C4-2B (cell line): ENCODE data around the gene ANTKMT.

Source experiments
- H3K27ac ChIP-seq: fragments of 450-650 bp; 2 replicates; pipeline ENCODE4 v1.5.1; 2017
- ZFX ChIP-seq: fragments of 450-650 bp; IDR thresholded peaks from 2 replicates; pipeline ENCODE4 v1.6.1; 2017
- TF ChIP-seq, protein P1 (sequence below): fragments of 450-650 bp; conservative IDR thresholded peaks from 2 replicates; pipeline ENCODE4 v1.5.1; 2017; ENCODE audit warnings: mild to moderate bottlenecking

The ANTKMT gene

DNA sequence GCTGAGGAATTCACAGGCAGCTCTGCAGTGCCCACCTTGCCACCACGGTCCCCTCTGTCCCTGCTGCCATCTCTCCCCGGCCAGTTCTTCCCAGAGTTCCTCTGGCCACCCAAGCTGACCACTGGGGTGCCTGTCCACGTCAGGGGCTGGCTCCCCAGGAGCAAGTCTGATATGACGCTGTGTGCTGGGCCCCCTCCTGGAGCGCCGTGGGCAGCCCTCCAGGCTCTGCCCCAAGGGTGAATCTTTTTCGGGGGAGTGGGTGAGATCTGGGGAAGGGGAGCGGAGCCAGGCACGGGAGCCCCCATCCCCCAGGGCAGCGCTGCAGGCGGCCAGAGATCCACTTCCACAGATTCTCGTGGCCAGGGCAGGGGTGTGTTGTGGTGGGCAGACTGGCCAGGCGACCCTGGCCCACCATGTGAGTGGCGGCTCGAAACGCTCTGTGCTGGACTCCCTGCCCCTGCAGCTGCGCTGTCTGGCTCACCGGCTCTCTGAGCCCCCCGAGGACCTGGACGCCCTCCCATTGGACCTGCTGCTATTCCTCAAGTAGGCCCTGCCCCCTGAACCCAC lies 43.3 kb downstream of the ANTKMT start:
- no peak for TF ChIP-seq ZFX
- H3K27ac ChIP-seq = no peak overlapping the region

DNA sequence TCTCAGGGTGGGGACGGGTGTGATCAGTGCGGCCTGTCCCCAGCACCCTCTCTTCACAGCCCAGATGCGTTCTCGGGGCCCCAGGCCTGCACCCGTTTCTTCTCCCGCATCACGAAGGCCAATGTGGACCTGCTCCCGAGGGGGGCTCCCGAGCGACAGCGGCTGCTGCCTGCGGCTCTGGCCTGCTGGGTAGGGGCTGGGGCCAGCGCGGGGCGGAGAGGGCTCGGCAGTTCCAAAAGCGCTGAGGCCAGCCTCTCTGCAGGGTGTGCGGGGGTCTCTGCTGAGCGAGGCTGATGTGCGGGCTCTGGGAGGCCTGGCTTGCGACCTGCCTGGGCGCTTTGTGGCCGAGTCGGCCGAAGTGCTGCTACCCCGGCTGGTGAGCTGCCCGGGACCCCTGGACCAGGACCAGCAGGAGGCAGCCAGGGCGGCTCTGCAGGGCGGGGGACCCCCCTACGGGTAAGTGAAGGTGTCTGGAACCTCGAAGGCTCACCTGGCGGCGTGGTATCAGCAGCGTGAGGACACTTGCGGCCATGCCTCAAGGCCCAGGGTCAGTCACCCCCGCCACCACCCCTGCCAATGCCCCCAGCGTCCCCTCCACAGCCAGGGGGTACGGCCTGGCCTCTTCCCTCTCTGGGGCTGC lies 44.0 kb downstream of the ANTKMT start:
- TF ChIP-seq, protein P1, sequence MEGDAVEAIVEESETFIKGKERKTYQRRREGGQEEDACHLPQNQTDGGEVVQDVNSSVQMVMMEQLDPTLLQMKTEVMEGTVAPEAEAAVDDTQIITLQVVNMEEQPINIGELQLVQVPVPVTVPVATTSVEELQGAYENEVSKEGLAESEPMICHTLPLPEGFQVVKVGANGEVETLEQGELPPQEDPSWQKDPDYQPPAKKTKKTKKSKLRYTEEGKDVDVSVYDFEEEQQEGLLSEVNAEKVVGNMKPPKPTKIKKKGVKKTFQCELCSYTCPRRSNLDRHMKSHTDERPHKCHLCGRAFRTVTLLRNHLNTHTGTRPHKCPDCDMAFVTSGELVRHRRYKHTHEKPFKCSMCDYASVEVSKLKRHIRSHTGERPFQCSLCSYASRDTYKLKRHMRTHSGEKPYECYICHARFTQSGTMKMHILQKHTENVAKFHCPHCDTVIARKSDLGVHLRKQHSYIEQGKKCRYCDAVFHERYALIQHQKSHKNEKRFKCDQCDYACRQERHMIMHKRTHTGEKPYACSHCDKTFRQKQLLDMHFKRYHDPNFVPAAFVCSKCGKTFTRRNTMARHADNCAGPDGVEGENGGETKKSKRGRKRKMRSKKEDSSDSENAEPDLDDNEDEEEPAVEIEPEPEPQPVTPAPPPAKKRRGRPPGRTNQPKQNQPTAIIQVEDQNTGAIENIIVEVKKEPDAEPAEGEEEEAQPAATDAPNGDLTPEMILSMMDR = no peak
- TF ChIP-seq ZFX = no peak

DNA sequence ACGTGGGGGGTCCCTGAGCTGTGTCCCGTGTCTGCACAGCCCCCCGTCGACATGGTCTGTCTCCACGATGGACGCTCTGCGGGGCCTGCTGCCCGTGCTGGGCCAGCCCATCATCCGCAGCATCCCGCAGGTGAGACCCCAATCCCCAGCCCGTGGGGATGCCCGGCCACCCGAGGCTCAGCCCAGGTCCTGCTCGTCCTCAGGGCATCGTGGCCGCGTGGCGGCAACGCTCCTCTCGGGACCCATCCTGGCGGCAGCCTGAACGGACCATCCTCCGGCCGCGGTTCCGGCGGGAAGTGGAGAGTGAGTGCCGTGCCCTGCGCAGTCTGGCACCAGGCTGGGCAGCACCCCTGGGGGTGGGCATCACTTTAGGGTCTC lies 44.5 kb downstream of the ANTKMT start:
- no peak overlapping the region for H3K27ac ChIP-seq
- TF ChIP-seq, protein P1 = no peak
- no peak for TF ChIP-seq ZFX

More for the DNA sequence above, 44.0 kb downstream of the ANTKMT start:
- H3K27ac ChIP-seq = no peak overlapping the region

DNA sequence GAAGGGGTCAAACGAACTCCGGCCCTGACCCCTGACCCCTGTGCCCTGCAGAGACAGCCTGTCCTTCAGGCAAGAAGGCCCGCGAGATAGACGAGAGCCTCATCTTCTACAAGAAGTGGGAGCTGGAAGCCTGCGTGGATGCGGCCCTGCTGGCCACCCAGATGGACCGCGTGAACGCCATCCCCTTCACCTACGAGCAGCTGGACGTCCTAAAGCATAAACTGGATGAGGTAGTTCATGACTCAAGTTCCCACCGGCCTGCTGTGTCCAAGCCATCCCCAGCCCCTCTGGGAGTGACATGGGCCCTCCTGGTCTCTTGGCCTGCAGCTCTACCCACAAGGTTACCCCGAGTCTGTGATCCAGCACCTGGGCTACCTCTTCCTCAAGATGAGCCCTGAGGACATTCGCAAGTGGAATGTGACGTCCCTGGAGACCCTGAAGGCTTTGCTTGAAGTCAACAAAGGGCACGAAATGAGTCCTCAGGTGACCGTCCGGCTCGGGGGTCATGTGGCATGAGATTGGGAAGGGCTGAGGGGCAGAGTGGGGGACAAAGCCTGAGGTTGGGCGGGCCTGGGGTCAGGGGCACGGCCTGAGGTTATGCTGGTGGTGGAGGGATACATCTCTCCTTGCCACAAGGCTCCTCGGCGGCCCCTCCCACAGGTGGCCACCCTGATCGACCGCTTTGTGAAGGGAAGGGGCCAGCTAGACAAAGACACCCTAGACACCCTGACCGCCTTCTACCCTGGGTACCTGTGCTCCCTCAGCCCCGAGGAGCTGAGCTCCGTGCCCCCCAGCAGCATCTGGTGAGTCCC lies 45.3 kb downstream of the ANTKMT start:
- TF ChIP-seq, protein P1 = no peak
- no peak for TF ChIP-seq ZFX
- H3K27ac ChIP-seq = no peak overlapping the region

DNA sequence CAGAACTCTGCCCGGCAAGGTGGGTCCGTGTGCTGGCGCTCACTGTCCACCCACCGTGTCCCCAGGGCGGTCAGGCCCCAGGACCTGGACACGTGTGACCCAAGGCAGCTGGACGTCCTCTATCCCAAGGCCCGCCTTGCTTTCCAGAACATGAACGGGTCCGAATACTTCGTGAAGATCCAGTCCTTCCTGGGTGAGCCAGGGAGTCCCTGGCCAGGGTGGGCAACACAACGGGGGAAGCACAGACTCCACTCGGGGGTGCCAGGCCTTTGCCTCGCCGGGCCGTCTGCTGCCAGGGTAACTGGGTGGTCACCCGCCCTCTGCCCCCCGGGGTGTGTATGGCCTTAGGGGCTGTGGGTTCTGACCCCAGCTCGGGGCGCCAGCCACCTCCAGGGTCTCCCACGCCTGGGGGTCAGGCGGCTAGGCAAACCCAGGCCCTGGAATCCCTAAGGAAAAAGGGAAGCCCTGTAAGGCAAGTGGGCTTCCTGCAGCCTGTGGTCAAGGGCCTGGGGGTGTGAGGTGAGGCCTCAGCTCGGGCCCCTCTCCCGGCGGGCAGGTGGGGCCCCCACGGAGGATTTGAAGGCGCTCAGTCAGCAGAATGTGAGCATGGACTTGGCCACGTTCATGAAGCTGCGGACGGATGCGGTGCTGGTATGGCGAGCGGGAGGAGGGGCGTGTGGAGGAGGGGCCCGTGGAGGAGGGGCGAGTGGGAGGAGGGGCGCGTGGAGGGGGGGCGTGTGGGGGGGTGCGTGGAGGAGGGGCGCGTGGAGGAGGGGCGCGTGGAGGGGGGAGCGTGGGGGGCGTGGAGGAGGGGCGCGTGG lies 46.1 kb downstream of the ANTKMT start:
- TF ChIP-seq, protein P1 = no peak
- no peak for TF ChIP-seq ZFX
- H3K27ac ChIP-seq = no peak overlapping the region

DNA sequence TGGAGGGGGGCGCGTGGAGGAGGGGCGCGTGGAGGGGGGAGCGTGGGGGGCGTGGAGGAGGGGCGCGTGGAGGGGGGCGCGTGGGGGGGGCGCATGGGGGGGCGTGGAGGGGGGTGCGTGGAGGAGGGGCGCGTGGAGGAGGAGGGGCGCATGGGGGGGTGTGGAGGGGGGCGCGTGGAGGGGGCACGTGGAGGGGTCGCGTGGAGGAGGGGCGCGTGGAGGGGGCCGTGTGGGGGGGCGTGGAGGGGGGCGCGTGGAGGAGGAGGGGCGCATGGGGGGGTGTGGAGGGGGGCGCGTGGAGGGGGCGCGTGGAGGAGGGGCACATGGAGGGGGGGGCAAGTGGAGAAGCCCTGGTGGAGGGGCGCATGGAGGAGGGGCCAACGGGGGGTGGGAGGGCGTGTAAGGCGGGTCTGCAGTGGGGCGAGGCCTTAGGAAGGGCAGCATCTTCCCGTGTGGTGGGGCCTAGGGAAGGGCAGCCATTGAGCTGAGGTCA lies 46.8 kb downstream of the ANTKMT start:
- TF ChIP-seq, protein P1 = no peak
- no peak for TF ChIP-seq ZFX

DNA sequence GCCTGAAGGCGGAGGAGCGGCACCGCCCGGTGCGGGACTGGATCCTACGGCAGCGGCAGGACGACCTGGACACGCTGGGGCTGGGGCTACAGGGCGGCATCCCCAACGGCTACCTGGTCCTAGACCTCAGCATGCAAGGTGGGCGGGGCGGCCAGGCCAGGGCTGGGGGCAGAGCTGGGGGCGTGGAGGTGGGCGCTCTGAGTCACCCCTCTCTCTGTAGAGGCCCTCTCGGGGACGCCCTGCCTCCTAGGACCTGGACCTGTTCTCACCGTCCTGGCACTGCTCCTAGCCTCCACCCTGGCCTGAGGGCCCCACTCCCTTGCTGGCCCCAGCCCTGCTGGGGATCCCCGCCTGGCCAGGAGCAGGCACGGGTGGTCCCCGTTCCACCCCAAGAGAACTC lies 47.5 kb downstream of the ANTKMT start:
- no peak for TF ChIP-seq ZFX
- TF ChIP-seq, protein P1 = no peak
- no peak overlapping the region for H3K27ac ChIP-seq

More for the DNA sequence above, 46.8 kb downstream of the ANTKMT start:
- no peak overlapping the region for H3K27ac ChIP-seq
